SK-N-SH (cell line): ENCODE data around the gene TMEM132D. TPM values are rescaled to one million over a fixed set of nuclear protein-coding genes. Genes with fewer than 3 reads are reported as not detected.

Experiments
- CTCF ChIA-PET: fragments of 300-600, 350-600 bp; formaldehyde crosslinking; extraction: SDS; loops from one replicate; lab custom pipeline; 2021; lab: Yijun Ruan, JAX
- POLR2A ChIA-PET: fragments of 350-600 bp; sonication (Branson Sonifier 250); formaldehyde crosslinking; extraction: SDS; loops from one replicate; lab custom pipeline; 2020; ENCODE audit warnings: antibody characterized with exemption, inconsistent platforms; lab: Yijun Ruan, JAX
- DNase-seq: peaks from one replicate; pipeline ENCODE4 v3.0.0; 2012
- H2AFZ ChIP-seq: fragments of 200-600 bp; sonication (generic); 2 replicates; pipeline ENCODE4 v1.8.1; 2016; ENCODE audit warnings: antibody characterized with exemption, mild to moderate bottlenecking, low read depth
- H3F3A ChIP-seq: fragments of 200-600 bp; sonication (generic); replicated peaks from 2 replicates; pipeline ENCODE3; 2016; ENCODE audit warnings: antibody characterized with exemption, mild to moderate bottlenecking; ENCODE audit not compliant: insufficient read depth
- H3K27ac ChIP-seq, 2 experiments: fragments of 200-500 bp in 1 of 2; fragments of 200-600 bp in 1 of 2; sonication (Bioruptor generic) in 1 of 2; sonication (generic), shearing (Covaris generic) in 1 of 2; 2 replicates each; pipeline versions ENCODE4 v1.5.1 to v1.6.1; 2014 to 2016; ENCODE audit warnings: low read depth in 2 of 2, inconsistent platforms in 1 of 2, low read length in 1 of 2, mild to moderate bottlenecking in 1 of 2, mixed read lengths in 1 of 2
- H3K27me3 ChIP-seq: fragments of 200-600 bp; sonication (generic), shearing (Covaris generic); 2 replicates; pipeline ENCODE4 v1.6.1; 2016; ENCODE audit warnings: mixed run types; ENCODE audit not compliant: insufficient read depth
- H3K36me3 ChIP-seq, 2 experiments: fragments of 200-500 bp in 1 of 2; fragments of 200-600 bp in 1 of 2; sonication (Bioruptor generic) in 1 of 2; sonication (generic) in 1 of 2; replicated peaks in 1 of 2; 2 replicates each; pipeline versions ENCODE3 to v1.5.1; 2014 to 2016; ENCODE audit warnings: low read length in 1 of 2, mild to moderate bottlenecking in 1 of 2; ENCODE audit not compliant: insufficient read depth in 2 of 2, control insufficient read depth in 1 of 2
- H3K4me1 ChIP-seq, 2 experiments: fragments of 200-500 bp in 1 of 2; fragments of 200-600 bp in 1 of 2; sonication (Bioruptor generic) in 1 of 2; sonication (generic), shearing (Covaris generic) in 1 of 2; 2 replicates each; pipeline versions ENCODE4 v1.5.1 to v1.6.1; 2014 to 2016; ENCODE audit warnings: low read depth in 1 of 2, low read length in 1 of 2, mixed run types in 1 of 2; ENCODE audit not compliant: insufficient read depth in 2 of 2, control insufficient read depth in 1 of 2
- H3K4me2 ChIP-seq: fragments of 200-600 bp; sonication (generic), shearing (Covaris generic); 2 replicates; pipeline ENCODE4 v1.6.1; 2017; ENCODE audit warnings: mixed run types
- H3K4me3 ChIP-seq, 2 experiments: fragments of 200-500 bp in 1 of 2; fragments of 200-600 bp in 1 of 2; sonication (Bioruptor generic) in 1 of 2; sonication (generic), shearing (Covaris generic) in 1 of 2; 2 replicates each; pipeline versions ENCODE4 v1.5.1 to v1.8.1; 2014 to 2016; ENCODE audit warnings: low read depth in 2 of 2, inconsistent platforms in 1 of 2, low read length in 1 of 2, mild to moderate bottlenecking in 1 of 2, mixed read lengths in 1 of 2, moderate library complexity in 1 of 2
- H3K79me2 ChIP-seq: fragments of 200-600 bp; sonication (generic); 2 replicates; pipeline ENCODE4 v1.8.1; 2017; ENCODE audit warnings: mild to moderate bottlenecking; ENCODE audit not compliant: insufficient read depth
- H3K9ac ChIP-seq: fragments of 200-600 bp; sonication (generic); 2 replicates; pipeline ENCODE4 v1.6.1; 2017; ENCODE audit warnings: mixed run types
- H3K9me2 ChIP-seq: fragments of 200-600 bp; sonication (generic); 2 replicates; pipeline ENCODE4 v1.6.1; 2017; ENCODE audit warnings: mixed run types
- H3K9me3 ChIP-seq: fragments of 200-600 bp; sonication (generic); 2 replicates; pipeline ENCODE4 v1.6.1; 2017; ENCODE audit warnings: mixed run types, mild to moderate bottlenecking, moderate library complexity
- H4K20me1 ChIP-seq: fragments of 200-600 bp; sonication (generic); 2 replicates; pipeline ENCODE4 v1.6.1; 2017; ENCODE audit warnings: mild to moderate bottlenecking, mixed run types; ENCODE audit not compliant: insufficient read depth
- CTCF ChIP-seq: fragments of 200-600 bp; sonication (generic); IDR thresholded peaks from 2 replicates; pipeline ENCODE4 v1.6.1; 2017; ENCODE audit warnings: antibody characterized with exemption, mild to moderate bottlenecking, moderate library complexity
- GABPA ChIP-seq: IDR thresholded peaks from 2 replicates; pipeline ENCODE4 v1.4.0; 2012; ENCODE audit warnings: low read depth, mild to moderate bottlenecking
- REST ChIP-seq: IDR thresholded peaks from 2 replicates; pipeline ENCODE4 v1.6.1; 2012; ENCODE audit warnings: mild to moderate bottlenecking, low read depth, low read length, moderate library complexity
- TCF12 ChIP-seq: IDR thresholded peaks from 2 replicates; pipeline ENCODE4 v1.4.0; 2012
- USF2 ChIP-seq: fragments of 150-350 bp; IDR thresholded peaks from 2 replicates; pipeline ENCODE4 v1.6.1; 2017; ENCODE audit warnings: antibody characterized with exemption, low read length, low read depth, borderline replicate concordance
- WGBS: methylation state at CpG from one replicate; pipeline ENCODE4 v1.1.6; 2017; ENCODE audit warnings: low lambda C conversion rate; 5-methylcytosine and 5-hydroxymethylcytosine counted together
- polyA plus RNA-seq, 3 experiments: library from polyadenylated mRNA; depleted of rRNA; stranded (reverse); fragments of >200 nt; gene quantifications; 2 replicates each; pipeline ENCODE4 v1.2.3, GENCODE V29; 2012

The TMEM132D gene
- polyA plus RNA-seq, 1 of the 3 experiments (the other 2 are of a cell fraction): not detected

- H3K4me1 ChIP-seq: no peaks in the 10 kb centered on the region
- no peaks in the 10 kb centered on the region for H3F3A ChIP-seq
- H3K4me3 ChIP-seq: no peak overlapping the region
- no peak for DNase-seq
- H3K27me3 ChIP-seq: no peaks in the 10 kb centered on the region
- no peak overlapping the region for H3K4me2 ChIP-seq
- no peaks in the 10 kb centered on the region for H3K36me3 ChIP-seq
- H3K9ac ChIP-seq: no peak overlapping the region
- ChIA-PET CTCF (no interaction called here), POLR2A (no interaction called here)
- TF ChIP-seq CTCF: no peak
- no peaks in the 10 kb centered on the region for H3K79me2 ChIP-seq
- H3K27ac ChIP-seq: no peak overlapping the region
- H3K9me2 ChIP-seq: no peaks in the 10 kb centered on the region
- H3K9me3 ChIP-seq: no peaks in the 10 kb centered on the region
- no peaks in the 10 kb centered on the region for H4K20me1 ChIP-seq
- WGBS: 14% methylated on average over 6 of the region's 6 CpGs
- H2AFZ ChIP-seq: no peak overlapping the region
Observed at GRCh38 chr12:129234209-129234608, 669.6 kb downstream of the TMEM132D start.

GRCh38 chr12:129231491-129231890, 672.3 kb downstream of the TMEM132D start:
- Histone ChIP-seq H3K27me3 (no peaks in the 10 kb centered on the region), H3K9me3 (no peaks in the 10 kb centered on the region), H3K36me3 (no peaks in the 10 kb centered on the region), H3K27ac (no peak overlapping the region), H3K9me2 (no peaks in the 10 kb centered on the region), H3K4me3 (no peak overlapping the region), H3K4me1 (no peaks in the 10 kb centered on the region), H3K4me2 (no peak overlapping the region), H3K9ac (no peak overlapping the region), H2AFZ (no peak overlapping the region), H3K79me2 (no peaks in the 10 kb centered on the region), H3F3A (no peaks in the 10 kb centered on the region), H4K20me1 (no peaks in the 10 kb centered on the region)
- 6% methylated on average over 3 of the region's 3 CpGs for WGBS
- DNase-seq: no peak
- ChIA-PET POLR2A (no interaction called here), CTCF (no interaction called here)
- TF ChIP-seq CTCF (no peak), TCF12 (no peak), GABPA (no peak), USF2 (no peak), REST (no peak)
